Iris pigment epithelial cell (primary cell): ENCODE results near the gene USP10.

ENCODE experiments used
- DNase-seq: peaks from one replicate; pipeline ENCODE4 v3.0.0-alpha.2; 2011; ENCODE audit warnings: low read depth

The USP10 gene

DNA sequence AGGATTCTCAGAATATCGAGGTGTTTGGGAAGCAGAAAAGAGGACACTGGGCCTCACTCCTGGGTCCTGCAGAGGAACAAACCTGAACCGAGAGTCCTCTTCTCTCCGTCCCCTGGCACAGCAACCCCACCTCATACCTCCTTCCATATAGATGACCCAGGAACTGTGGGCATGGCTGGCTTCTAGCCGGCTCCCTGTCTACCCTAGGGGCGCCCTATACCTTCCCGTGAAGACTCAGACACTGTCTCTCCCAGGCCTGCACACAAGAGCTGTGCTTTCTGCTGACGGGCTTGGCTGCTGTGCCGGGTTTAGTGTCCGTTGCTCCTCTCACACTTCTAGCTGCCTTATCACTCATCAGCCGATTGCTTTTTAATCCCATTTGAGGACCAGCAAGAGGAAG is 73.5 kb downstream of the USP10 start:
- no peak for DNase-seq

DNA sequence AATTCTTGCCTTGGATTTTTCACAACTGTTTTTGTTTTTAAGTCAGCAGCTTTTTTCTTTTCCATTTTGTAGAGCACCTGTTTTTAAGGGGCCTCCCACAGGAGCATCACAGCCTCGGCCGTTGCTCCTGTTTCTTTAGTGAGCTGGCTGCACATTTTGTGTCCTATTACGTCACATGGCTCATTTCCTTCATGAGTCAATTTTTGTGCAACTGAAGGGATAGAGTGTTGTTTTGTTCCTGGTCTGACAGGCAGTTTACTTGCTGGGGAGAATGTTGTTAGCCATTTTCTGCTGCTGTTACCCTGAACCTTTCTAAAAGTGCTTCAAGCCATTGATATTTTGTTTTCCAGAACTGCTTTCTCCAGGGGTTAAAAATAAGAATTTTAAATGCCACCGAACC is 75.0 kb downstream of the USP10 start:
- DNase-seq = peak; percentile 96

DNA sequence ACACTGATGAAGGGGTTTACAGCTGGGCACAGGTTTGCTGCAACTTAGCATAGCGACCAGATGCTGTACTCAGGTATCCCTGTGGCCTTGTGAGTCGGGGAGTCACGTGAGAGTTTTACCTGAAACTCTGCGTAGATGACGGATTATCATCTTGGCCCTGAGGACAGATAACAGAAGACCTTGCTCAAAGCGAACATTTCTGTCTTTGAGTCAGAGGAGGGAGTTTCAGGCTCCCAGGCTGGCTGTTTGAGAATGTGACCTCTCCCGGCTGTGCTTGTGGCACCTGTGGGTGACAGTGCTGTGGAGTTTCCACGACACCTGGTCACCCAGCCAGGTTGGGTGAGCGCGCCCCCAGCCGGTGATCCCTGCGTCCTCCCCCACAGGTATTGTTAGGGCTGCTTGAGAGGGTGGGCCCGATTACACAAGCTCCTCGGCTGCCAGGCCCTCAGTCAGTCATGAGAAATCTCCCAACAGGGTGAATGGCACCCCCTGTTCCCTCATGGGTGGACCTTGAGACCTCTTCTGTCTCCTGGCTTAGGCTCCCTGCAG is 75.5 kb downstream of the USP10 start:
- DNase-seq = no peak

DNA sequence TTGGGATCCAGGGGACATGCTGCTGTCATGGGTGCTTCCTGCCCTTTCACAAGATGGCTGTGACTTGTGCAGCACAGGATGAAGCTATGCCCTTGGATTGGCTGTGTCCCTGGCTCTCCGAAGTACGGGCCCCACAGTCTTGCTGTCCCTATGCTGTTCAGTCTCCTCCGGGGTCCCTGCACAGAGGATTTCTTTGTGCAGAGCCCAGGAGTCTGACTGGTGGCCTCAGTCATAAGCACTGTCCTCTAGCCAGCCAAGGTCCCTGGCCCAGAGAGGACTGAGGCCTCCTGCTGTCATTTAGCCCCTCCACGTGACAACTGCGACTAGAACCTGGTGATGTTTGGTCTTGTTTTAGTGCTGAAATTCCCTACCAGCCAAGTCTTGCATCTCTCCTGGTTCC is 77.6 kb downstream of the USP10 start:
- DNase-seq = no peak

DNA sequence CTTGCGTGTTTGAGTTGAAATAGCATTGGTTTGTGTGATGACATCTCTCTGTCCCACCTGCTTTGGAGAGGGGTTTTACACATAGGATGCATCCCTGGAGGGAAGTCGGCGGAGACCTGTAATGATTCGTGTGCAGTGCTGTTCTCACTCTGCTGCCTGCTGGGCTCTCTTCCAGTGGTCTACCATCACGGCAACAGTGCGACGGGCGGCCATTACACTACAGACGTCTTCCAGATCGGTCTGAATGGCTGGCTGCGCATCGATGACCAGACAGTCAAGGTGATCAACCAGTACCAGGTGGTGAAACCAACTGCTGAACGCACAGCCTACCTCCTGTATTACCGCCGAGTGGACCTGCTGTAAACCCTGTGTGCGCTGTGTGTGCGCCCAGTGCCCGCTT is 78.9 kb downstream of the USP10 start:
- DNase-seq = no peak

DNA sequence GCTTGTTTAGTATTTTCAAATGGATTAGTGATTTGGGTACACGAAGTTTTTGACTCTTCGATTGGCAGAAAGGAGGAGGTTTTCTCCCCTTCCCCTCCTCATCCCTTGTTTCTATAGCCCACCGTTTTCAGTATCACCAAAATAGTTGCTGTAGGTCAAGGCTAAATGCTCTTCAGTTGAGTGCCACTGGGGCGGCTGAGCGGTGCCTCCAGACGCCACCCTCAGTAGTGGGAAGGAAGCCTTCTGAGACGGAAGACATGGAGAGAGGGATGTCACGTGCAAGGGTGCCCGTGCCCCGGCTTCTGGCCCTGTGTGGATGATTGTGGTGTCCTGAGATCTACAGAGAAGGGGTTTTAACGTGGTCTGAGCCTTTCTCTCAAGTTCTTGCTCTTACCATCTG is 80.3 kb downstream of the USP10 start:
- DNase-seq = no peak

DNA sequence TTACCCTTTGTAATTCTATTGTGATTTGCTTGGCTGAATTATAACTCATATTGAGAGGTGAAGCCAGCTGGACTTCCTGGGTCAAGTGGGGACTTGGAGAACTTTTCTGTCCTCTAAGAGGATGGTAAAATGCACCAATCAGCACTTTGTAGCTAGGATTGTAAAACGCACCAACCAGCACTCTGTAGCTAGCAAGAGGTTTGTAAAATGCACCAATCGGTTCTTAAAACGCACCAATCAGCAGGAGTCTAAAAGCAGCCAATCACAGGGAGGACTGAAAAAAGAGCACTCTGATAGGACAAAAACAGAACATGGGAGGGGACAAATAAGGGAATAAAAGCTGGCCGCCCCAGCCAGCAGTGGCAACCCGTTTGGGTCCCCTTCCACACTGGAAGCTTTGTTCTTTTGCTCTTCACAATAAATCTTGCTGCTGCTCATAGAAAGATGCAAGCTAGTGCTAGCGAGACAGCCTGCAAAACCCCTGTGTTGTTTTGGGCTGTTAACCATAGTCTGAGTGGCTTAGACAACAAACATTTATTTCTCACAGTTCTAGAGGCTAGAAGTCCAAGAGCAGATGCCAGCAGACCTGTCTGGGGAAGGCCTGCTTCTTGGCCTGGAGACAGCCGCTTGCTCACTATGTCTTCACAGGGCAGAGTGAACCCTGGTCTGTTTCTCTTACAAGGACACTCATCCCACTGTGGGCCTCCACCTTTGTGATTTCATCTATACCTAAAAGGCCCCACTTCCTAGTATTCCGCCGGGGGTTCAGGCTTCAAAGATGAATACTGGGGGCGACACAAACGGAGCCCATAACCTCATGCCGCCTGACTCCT is 81.0 kb downstream of the USP10 start:
- DNase-seq = no peak

DNA sequence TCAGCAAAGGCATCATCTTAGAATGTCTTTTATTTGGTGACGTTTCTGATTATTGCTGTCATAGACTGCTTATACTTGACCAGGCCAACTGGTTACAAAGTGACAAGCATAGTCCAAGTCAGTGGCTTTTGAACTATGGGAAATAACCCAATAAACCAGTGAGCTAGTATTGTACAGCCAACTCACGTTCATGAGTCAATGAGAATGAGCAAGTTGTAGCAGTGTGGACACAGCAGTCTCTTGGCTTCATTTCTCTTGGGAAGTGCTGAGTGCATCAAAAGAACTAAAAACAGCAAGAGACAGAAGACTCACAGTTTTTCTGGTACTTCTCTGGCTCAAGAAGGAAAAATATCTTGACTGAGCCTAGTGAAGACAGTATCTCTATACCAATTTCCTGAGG is 83.0 kb downstream of the USP10 start:
- DNase-seq = no peak

DNA sequence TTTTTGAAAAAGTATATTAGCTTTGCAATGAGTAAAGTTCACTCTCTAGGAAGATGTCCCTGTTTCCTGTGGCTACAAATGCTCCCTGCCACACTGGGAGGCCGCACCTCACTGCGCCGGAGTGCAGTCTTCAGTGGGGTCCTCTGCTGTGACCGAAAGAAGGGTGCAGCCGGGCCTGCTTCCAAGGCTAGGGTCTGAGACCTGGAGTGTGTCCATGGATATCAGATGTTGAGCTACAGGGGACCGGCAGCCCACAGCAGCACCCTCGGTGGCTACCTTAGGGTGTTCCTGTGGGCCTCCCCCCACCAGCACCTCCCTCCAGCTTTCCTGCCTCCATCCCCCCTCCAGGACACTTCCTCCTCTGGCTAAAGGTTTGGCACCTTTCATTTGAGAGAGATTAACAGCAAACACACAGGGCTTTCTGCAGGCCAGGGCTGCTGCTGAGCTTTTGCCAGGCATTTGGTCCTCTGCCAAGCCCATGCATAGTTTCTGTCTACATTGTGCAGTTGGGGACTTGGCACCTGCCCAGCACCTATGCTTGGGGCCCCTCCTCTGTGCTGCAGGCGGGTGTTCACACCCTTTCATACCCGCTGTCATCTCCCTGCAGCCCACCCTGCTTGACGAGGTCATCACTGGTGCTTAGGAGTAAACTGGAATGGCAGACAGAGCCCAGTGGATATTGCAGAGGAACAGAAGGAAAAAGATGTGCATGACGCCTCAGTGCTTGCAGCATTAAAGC is 86.2 kb downstream of the USP10 start:
- DNase-seq = peak; percentile 77

DNA sequence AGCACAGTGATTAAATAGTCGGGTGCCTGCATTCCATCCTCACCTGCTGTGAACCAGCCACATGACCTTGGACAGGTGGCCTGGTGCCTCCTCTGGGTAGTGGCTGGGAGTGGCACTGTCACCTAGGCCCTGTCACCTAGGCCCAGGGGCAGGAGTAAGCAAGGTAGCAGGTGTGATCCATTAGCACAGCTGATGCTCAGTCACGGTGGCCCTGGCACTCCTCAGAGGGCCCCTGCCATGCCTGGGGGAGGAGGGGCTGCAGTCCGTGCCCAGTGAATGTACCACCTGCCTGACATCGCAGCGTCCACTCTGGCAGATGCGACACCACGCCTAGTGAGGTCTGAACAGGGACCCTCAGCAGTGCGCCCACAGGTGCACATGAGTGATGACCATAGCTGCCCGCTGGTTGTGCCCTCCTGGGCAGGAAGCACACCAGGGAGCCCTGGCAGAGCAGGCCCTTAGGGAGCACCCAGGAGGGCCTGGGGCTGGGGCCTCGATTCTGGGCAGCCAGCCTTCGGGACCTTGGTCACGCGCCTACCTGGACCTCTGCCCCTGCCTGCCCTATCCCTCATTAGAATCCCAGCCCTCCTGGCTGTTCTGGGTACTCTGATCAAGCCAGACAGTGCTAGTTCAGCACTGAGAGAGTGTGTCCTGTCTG is 86.9 kb downstream of the USP10 start:
- DNase-seq = no peak

DNA sequence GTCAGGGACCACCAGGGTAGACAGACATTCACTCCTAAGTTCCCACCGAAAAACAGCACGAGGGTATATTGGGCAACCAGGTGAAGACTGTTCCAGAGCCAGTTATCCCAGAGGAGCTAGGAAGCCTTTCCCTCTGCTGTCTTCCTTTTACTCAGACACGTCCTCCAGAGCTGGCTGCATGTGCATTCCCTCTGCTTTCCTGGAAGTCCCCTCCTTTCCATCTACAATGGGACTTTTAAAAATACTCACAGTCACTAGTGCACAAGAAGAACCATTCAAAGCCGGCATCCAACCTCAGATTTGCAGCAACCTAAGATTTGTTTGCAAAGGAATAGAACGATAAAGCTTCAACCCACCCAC is 87.4 kb downstream of the USP10 start:
- DNase-seq = no peak

DNA sequence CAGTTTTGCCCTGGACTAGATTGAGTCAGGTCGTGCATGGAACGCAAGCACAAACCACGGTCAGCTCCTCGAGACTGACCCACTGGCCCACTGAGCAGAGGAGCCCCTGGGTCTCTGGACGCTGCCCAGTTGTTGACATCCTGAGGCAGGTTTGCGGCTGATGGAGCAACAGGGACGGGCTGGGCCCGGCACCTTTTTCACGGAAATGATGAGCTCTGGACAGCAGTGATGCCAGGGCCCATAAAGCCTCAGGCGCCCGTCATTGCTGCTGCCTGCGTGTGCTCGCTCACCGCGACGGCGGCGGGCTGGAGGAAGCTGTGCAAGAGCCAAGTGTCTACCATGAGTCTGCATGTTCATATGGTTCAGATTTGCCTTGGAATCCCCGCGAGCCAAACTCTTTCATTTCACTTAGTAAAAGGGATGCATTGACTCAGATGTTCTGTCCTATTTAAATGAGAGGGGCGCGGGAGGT is 89.2 kb downstream of the USP10 start:
- DNase-seq = no peak

DNA sequence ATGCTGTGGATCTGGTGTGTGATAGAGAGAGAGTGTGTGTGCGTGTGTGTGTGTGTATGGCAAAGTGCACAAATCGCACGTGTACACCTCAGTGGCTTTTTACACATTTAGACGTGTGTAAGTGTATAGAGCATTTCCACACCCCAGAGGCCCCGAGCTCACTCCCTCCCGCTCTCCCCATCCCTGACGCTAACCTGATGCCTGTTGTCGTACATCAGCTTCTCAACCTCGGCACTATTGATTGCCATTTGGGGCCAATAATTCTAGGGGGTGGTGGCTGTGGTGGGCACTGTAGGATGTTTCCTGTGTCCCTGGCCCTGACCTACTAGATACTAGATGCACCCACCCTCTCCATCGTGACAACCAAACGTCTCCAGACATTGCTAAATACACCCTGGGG is 89.6 kb downstream of the USP10 start:
- DNase-seq = no peak

DNA sequence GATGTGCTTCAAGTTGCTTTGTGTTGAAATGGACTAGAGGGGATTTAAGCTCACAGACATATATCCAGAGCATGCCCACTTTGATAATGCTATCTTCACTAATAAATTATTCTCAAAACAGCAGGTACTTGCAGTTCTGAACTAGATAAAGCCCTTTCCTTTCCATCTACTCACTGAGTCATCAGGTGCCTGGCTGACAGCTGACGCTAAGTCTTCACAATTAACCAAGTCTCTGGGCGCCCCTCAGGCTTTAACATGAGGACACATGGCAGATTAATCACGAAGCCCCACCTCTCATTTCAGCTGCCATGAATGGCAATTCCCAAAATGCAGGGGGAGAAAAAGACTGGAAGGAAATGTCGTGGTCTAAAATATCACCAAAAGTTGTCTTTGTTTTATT is 90.5 kb downstream of the USP10 start:
- no peak for DNase-seq

DNA sequence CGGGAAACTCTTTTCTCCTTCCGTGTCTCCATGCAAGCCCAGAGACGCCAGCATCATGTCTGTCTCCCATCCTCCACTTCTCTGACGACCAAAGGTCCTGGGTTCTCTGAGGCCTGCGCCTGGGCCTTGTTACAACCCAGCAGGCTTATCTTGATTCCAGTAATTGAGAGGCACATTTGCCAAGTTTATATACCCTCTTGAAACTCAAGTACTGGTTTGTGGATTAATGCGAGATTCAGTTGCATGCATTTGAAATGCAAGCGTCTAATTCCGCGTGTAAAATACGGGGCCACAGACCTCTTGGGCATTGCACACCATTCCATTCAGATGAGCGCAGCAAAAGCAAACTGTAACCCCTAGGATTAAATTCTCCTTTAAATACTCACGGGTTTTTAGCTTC is 91.3 kb downstream of the USP10 start:
- no peak for DNase-seq

DNA sequence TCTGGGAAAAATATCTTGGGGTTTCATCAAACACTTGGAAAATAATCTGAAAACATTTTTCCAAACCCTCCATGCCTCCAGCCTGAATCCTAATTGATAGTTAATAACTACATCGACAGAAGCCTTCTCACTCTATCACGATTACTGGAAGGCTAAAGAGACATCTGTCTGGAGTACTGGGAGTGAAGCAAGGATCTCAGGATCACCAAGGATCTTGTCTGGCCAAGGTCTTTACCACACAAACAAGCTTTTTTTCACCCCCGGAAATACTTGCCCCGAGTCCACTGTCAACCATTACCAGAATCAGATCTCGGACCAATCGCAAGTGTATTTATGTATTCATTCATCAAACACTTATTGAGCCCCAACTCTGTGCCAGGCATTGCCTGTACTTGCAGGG is 91.7 kb downstream of the USP10 start:
- DNase-seq = no peak

DNA sequence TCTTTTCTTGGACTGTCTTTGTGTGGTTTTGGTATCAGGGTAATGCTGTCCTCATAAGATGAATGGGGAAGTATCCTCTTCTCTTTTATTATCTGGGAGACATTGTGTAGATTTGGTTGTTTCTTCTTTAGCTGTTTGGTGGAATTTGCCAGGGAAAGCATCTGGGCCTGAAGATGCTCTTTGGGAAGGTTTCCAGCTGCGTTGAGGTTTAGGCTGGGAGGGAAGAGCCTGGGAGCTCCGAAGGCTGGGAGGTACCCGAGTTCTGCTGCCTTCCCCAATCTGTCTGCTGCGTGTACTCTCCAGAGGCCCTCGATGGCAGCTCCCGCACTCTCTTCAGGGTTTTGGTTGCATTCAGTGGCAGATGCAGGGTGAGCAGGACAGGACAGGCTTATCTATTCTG is 94.4 kb downstream of the USP10 start:
- DNase-seq = no peak

DNA sequence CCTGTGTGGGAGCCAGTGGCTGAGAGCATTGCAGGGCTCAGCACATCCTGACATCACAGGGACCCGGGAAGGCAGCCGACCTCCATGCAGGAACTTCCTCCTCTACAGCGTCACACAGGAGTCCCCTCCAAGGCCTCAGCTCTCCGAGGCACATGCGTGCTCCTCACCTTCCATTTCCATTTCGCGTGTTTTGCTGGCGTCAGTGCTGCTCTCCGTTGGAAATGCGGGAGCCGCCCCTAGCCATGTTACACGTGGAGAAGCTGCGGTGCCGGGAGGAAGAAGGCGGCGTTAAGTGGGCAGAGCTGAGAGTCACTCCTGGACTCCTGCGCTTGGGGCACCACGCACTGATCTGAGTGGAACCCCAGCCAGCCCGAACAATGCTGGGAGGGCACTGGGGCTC is 94.8 kb downstream of the USP10 start:
- no peak for DNase-seq

DNA sequence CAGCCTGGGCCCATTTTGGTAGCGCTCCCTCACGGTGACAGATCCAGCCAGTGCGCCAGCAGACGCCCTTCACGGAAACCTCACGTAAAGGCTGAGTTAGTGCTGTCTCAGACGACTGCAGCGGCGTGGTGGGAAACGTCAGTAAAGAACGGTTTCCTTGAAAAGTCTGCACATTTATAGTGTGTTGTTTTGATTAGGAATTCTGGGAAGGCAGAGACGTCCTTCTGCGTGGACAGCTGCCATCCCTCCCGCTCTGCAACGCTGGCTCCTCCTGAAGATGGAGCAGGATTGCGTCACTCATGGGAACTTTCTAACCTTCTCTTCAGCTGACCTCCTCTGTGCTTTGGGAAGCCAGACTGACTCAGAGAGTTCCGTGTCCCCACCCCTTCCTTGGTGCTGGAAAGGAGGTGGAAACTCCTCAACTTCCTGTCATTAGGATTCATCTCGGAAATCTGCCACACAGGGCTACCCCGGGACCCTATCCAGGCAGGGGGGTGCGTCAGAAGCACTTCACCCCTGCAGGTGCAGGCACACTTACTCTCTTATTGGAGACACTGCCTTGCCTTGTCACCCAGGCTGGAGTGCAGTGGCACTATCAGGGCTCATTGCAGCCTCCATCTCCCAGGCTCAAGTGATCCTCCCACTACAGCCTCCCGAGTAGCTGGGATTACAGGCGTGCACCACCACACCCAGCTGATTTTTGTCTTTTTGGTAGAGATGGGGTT is 95.7 kb downstream of the USP10 start:
- peak; percentile 93 for DNase-seq

DNA sequence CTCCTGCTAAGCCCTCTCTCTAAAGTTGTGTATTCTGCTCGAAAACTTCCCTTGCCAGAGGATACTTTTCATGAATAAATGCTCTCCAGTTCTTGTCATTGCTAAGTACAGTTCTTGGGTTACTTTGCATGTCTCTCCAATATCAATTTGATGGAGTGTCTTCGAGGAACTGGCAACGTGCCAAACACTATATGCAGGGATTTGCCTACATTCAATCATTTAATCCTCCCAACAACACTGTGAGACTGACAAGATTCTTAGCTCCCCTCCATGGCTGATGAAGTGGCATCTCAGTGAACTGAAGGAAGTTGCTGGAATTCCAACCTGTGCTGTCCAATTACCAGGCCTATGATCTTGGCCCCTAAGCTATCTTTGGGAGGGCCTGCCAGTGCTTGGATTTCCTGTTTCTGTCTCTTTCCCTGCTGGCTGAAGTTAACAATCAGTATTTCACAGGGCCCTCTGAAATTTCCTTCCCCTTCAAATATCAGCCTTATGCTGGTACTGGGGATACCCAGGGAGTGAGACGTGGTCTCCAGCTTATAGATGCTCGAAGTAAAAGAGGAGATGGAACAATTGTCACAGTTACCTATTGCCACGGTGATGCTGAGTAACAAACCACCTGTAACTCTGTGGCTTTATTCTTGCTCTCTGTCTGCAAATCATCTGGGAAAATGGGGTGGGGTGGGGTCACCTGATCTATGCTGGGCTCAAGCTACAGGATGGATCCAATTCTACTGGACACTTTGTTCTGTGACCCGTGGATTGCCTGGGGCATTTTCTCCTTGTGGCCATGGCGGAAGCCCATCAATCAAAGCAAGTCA is 100.6 kb downstream of the USP10 start:
- DNase-seq = no peak

DNA sequence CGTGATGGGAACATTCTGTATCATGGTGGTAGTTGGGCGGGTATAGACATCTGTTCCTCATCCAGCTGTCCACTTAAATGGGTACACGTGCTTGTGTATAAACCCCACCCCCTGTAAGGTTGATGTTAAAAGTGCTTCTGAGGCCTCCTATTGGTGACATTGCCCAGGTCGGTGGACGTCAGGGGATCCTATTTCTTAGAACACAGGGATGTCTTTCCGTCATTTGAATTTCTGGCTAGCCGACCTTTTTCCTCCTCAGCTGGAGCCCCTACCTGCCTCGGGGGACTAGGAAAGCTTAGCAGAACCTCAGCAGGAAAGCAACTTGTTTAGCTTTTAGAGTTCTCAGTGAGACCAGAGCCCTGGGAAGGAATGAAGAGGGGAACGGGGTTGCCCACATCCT is 103.3 kb downstream of the USP10 start:
- DNase-seq = no peak
